K562 (cell line): ENCODE measurements around the gene ACO2. TPM values are rescaled to one million over a fixed set of nuclear protein-coding genes. Genes with fewer than 3 reads are reported as not detected.
A peak's percentile ranks its signal among the peaks of the same experiment; 100 is the strongest.

Source experiments
- ATF1 ChIP-seq, 2 experiments: fragments of 450-650 bp in 1 of 2; IDR thresholded peaks; 2 replicates each; pipeline ENCODE4 v1.6.1; 2016; ENCODE audit warnings: missing compliant biosample characterization in 1 of 2, missing genetic modification characterization in 1 of 2
- BACH1 ChIP-seq: fragments of 200-800 bp; sonication (Bioruptor generic); IDR thresholded peaks from 2 replicates; pipeline ENCODE4 v1.6.1; 2016; ENCODE audit warnings: missing genetic modification characterization, missing compliant biosample characterization
- CBFA2T2 ChIP-seq: fragments of 450-650 bp; conservative IDR thresholded peaks from 2 replicates; pipeline ENCODE4 v1.6.1; 2017; ENCODE audit warnings: mild to moderate bottlenecking
- FOSL1 ChIP-seq: fragments of 200-800 bp; sonication (Bioruptor generic); conservative IDR thresholded peaks from 2 replicates; pipeline ENCODE4 v1.6.1; 2016; ENCODE audit warnings: missing genetic modification characterization, missing compliant biosample characterization
- HMG20A ChIP-seq: fragments of 450-650 bp; formaldehyde crosslinking; conservative IDR thresholded peaks from 2 replicates; pipeline ENCODE4 v1.4.0; 2020; ENCODE audit warnings: mild to moderate bottlenecking, mixed read lengths
- MAFK ChIP-seq: IDR thresholded peaks from 2 replicates; pipeline ENCODE4 v1.6.1; 2011; ENCODE audit warnings: low read length, improper control_type of control experiment
- NUFIP1 ChIP-seq: fragments of 450-650 bp; IDR thresholded peaks from 2 replicates; pipeline ENCODE4 v1.6.1; 2018; ENCODE audit not compliant: partially characterized antibody
- TBP ChIP-seq: optimal IDR thresholded peaks from 2 replicates; pipeline ENCODE3; 2011; ENCODE audit warnings: low read depth, low read length, improper control_type of control experiment
- ZBTB7A ChIP-seq: IDR thresholded peaks from 2 replicates; pipeline ENCODE4 v1.6.1; 2011; ENCODE audit warnings: low read depth, mild to moderate bottlenecking, low read length, moderate library complexity, borderline replicate concordance; ENCODE audit not compliant: control insufficient read depth
- ZNF407 ChIP-seq: fragments of 450-650 bp; IDR thresholded peaks from 2 replicates; pipeline ENCODE4 v1.6.1; 2016; ENCODE audit warnings: low read depth
- ZNF639 ChIP-seq, 2 experiments: fragments of 200-800 bp in 1 of 2; sonication (Bioruptor generic) in 1 of 2; sonication (generic) in 1 of 2; formaldehyde crosslinking in 1 of 2; IDR thresholded peaks in 1 of 2; conservative IDR thresholded peaks in 1 of 2; 2 replicates each; pipeline versions ENCODE4 v1.5.0 to v1.6.1; 2016 to 2020; ENCODE audit warnings: missing compliant biosample characterization in 1 of 2, missing genetic modification characterization in 1 of 2, missing genetic modification reagents in 1 of 2
- polyA plus RNA-seq, 8 experiments: library from polyadenylated mRNA; depleted of rRNA in 4 of 8; stranded (reverse) in 5 of 8; unstranded in 3 of 8; fragments of >200 nt; fragmentation: Nextera tagmentation in 2 of 8; fragmentation: Illumina TruSeq in 1 of 8; extraction: Ambion mirVana in 2 of 8; extraction: Trizol in 1 of 8; gene quantifications; 2 replicates each; pipeline versions ENCODE4 v1.2.1 to v1.2.3, GENCODE V29; 2011 to 2014; ENCODE audit warnings: inconsistent platforms in 1 of 8, missing spikeins in 1 of 8
- total RNA-seq, 7 experiments: library from RNA; depleted of rRNA in 6 of 7; stranded (reverse); fragments of >200 nt in 6 of 7; fragmentation: Illumina TruSeq in 2 of 7; extraction: Trizol in 2 of 7; gene quantifications; 2 replicates each; pipeline versions ENCODE4 v1.2.1 to v1.2.3, GENCODE V29; 2011 to 2021; ENCODE audit warnings: low replicate concordance in 1 of 7
- TF ChIP-seq, protein P1 (sequence below): fragments of 450-650 bp; IDR thresholded peaks from 2 replicates; pipeline ENCODE4 v1.7.0; 2016; ENCODE audit warnings: borderline replicate concordance
- TF ChIP-seq, protein P2 (sequence below): sonication (generic); formaldehyde crosslinking; IDR thresholded peaks from 2 replicates; pipeline ENCODE4 v1.8.1; 2023; ENCODE audit warnings: mild to moderate bottlenecking, missing genetic modification reagents

ACO2 gene
- total and polyA plus RNA-seq, 9 of the 15 experiments (the other 6 are each of a cell fraction or from before 2014, with no cell fraction given): 16.2 to 119 (median 43.2) TPM

- TF ChIP-seq ZNF407 (no peak), ZNF639 (CRISPR knock-in tag; conservative IDR thresholded peaks at IDR 0.05 in 1 of 2, IDR thresholded peaks at IDR 0.05 in 1 of 2) (peak in 1 of 2 experiments; percentile 77; a peak in 1 of 4 replicates), NUFIP1 (no peak), MAFK (no peak), FOSL1 (tag) (0 out of 2 replicates have a peak, but pooled peaks have one; percentile 19), BACH1 (tag) (no peak), TBP (peak; percentile 32), CBFA2T2 (peak; percentile 78), ZBTB7A (no peak), HMG20A (CRISPR knock-in tag) (no peak), ATF1 (CRISPR knock-in tag; IDR thresholded peaks at IDR 0.05) (no peak), ATF1 (tag; IDR thresholded peaks at IDR 0.05) (peak; percentile 73)
- TF ChIP-seq, protein P1, sequence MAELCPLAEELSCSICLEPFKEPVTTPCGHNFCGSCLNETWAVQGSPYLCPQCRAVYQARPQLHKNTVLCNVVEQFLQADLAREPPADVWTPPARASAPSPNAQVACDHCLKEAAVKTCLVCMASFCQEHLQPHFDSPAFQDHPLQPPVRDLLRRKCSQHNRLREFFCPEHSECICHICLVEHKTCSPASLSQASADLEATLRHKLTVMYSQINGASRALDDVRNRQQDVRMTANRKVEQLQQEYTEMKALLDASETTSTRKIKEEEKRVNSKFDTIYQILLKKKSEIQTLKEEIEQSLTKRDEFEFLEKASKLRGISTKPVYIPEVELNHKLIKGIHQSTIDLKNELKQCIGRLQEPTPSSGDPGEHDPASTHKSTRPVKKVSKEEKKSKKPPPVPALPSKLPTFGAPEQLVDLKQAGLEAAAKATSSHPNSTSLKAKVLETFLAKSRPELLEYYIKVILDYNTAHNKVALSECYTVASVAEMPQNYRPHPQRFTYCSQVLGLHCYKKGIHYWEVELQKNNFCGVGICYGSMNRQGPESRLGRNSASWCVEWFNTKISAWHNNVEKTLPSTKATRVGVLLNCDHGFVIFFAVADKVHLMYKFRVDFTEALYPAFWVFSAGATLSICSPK: no peak
- TF ChIP-seq, protein P2, sequence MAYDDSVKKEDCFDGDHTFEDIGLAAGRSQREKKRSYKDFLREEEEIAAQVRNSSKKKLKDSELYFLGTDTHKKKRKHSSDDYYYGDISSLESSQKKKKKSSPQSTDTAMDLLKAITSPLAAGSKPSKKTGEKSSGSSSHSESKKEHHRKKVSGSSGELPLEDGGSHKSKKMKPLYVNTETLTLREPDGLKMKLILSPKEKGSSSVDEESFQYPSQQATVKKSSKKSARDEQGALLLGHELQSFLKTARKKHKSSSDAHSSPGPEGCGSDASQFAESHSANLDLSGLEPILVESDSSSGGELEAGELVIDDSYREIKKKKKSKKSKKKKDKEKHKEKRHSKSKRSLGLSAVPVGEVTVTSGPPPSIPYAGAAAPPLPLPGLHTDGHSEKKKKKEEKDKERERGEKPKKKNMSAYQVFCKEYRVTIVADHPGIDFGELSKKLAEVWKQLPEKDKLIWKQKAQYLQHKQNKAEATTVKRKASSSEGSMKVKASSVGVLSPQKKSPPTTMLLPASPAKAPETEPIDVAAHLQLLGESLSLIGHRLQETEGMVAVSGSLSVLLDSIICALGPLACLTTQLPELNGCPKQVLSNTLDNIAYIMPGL: peak; percentile 71; the same call in 1 of the 2 replicates
Measured at GRCh38 chr22:41523464-41524221, 54.7 kb downstream of the ACO2 start (continued).
